KOPT-K1 (cell line): ENCODE data around the gene PIGL.

ENCODE experiments used
- H3K27ac ChIP-seq: fragments of 200-600 bp; sonication (generic); 2 replicates; pipeline ENCODE4 v1.5.1; 2016; ENCODE audit warnings: antibody characterized with exemption, mild to moderate bottlenecking, low read depth, low read length; ENCODE audit not compliant: poor library complexity, severe bottlenecking
- H3K36me3 ChIP-seq: fragments of 200-600 bp; sonication (generic); 2 replicates; pipeline ENCODE4 v1.5.1; 2017; ENCODE audit warnings: antibody characterized with exemption, mild to moderate bottlenecking, low read length, moderate library complexity; ENCODE audit not compliant: insufficient read depth
- H3K9me3 ChIP-seq: fragments of 200-600 bp; sonication (generic); 2 replicates; pipeline ENCODE4 v1.5.1; 2017; ENCODE audit warnings: antibody characterized with exemption, low read length, mild to moderate bottlenecking; ENCODE audit not compliant: insufficient read depth, poor library complexity, severe bottlenecking

Gene PIGL

DNA sequence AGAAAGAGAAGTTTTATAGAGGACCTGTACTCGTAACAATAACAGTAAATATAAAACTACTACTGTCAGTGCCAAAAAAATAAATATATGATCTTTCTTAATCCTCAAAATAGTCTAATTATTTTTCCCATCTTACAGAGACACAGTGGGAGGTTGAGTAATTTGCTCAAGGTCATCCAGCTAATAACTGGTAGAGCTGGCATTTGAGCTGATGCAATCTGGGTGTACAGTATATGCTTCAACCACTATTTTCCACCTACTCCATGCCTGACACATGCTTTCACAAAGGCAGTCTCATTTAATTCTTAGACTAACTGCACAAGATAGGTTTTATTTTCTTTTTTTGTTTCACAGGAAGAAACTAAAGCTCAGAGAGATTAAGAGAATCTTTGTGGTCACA, 33.6 kb downstream of the PIGL start:
- no peaks in the 10 kb centered on the region for H3K9me3 ChIP-seq
- no peak overlapping the region for H3K27ac ChIP-seq
- no peaks in the 10 kb centered on the region for H3K36me3 ChIP-seq

DNA sequence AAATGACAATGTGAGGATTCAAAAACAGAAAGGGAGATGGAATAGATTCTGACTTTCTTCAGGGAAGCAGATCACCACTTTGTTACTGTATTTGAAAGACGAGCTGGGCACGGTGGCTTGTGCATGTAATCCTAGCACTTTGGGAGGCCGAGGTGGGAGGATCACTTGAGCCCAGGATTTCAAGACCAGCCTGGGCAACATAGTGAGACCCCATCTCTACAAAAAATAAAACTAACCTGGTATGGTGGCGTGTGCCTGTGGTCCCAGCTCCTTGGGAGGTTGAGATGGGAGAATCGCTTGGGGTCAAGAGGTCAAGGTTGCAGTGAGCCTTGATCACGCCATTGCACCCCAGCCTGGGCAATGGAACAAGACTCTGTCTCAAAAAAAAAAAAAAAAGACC, 34.0 kb downstream of the PIGL start:
- no peaks in the 10 kb centered on the region for H3K9me3 ChIP-seq
- no peak overlapping the region for H3K27ac ChIP-seq
- no peaks in the 10 kb centered on the region for H3K36me3 ChIP-seq

GRCh38 chr17:16251556-16251955, 34.5 kb downstream of the PIGL start:
- H3K27ac ChIP-seq: no peak overlapping the region
- H3K36me3 ChIP-seq: no peaks in the 10 kb centered on the region

DNA sequence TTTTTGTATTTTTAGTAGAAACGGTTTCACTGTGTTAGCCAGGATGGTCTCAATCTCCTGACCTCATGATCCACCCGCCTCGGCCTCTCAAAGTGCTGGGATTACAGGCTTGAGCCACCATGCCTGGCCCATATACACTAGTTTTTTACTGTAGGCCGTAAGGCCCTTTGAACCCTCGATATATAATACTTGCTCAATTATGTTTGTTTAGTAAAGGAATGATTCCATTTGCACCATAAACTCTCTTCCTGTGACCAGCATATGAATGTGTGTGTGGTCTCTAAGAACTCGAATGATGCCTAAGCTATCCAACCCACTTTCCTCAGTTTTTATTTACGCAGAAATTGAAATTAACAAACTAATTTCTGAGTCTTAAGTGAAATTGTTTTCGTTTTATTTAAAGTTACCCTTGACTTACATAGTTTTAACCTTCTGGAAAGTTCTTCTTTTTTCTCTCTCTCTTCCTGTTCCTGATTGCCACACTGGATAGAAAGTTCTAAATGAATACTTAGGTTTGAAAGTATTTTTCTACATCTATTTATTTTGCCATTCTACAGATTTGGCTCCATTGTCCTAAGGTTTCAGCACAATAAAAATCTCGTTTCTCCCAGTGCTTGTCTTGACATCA, 37.9 kb downstream of the PIGL start:
- Histone ChIP-seq H3K9me3 (peaks cover 6% of the 10 kb centered on the region), H3K27ac (no peak overlapping the region), H3K36me3 (peaks cover 4% of the 10 kb centered on the region; the same call in 1 of the 2 replicates)

More at GRCh38 chr17:16251556-16251955, 34.5 kb downstream of the PIGL start:
- no peaks in the 10 kb centered on the region for H3K9me3 ChIP-seq

DNA sequence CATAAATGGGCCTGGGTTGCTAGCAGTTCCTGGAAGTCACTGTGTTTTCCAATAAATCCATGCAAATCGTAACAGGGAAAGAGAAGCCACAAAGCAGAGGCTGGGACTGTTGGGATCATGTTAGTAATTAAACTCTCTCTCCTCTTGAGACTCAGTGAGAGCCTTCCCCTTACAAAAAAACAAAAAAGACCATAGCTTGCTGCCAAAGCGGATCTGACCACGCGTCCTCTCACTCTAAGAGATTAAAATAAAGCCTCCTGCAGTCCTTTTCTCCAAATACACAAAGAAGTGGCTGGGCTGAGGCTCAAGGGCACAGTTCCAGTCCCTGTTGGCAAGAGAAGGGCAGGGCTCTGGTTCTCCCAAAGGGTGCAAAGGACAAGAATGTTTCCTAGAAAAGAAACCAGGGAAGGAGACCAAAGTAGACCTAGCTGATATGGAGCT, 38.5 kb downstream of the PIGL start:
- Histone ChIP-seq H3K9me3 (peaks cover 12% of the 10 kb centered on the region), H3K27ac (no peak overlapping the region), H3K36me3 (peaks cover 10% of the 10 kb centered on the region; the same call in 1 of the 2 replicates)

DNA sequence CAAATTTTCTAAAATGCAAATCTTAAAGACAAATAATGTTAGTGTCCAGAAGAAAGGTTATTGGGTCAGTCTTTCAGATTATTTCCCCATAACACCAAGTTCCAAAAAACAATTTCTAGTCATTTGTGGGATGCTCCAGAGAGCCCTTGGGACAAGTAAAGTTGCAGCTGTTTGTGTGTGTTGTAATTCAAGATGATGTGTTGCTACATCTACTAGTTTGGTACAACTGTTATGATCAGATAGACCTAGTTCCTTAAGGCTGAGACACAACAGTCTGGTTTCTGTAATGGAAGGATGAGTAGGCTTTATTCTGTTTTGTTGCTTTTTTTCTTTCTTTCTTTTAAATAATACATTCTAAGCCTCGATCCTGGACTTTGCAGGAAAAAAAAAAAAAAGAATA, 41.9 kb downstream of the PIGL start:
- H3K36me3 ChIP-seq: peaks cover 12% of the 10 kb centered on the region; the same call in 1 of the 2 replicates
- H3K27ac ChIP-seq: no peak overlapping the region
- peaks cover 15% of the 10 kb centered on the region for H3K9me3 ChIP-seq

DNA sequence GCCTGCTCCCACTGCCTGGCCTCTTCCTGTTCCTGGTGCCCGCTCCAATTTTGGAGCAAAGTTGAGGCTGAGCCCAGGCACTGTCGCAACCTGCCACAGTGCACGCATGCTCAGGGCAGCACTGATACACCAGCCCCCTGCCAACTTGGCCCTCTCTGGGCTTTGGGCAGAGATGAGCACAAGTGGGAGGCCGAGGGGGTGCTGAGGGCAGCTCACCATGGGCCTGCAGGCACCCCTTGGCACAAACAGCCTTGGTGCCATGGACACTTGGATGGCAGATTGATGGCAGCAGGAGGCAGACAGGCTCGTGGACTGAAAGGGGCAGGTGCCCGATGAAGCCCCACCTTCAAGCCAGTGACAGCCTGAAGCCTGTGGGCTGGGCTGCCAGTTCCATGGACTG, 42.9 kb downstream of the PIGL start:
- peaks cover 15% of the 10 kb centered on the region for H3K9me3 ChIP-seq
- no peak overlapping the region for H3K27ac ChIP-seq

GRCh38 chr17:16261049-16261448, 44.0 kb downstream of the PIGL start:
- Histone ChIP-seq H3K9me3 (peaks cover 15% of the 10 kb centered on the region), H3K36me3 (peaks cover 12% of the 10 kb centered on the region; the same call in 1 of the 2 replicates), H3K27ac (no peak overlapping the region)

More for the DNA sequence above, 42.9 kb downstream of the PIGL start:
- peaks cover 12% of the 10 kb centered on the region; the same call in 1 of the 2 replicates for H3K36me3 ChIP-seq

DNA sequence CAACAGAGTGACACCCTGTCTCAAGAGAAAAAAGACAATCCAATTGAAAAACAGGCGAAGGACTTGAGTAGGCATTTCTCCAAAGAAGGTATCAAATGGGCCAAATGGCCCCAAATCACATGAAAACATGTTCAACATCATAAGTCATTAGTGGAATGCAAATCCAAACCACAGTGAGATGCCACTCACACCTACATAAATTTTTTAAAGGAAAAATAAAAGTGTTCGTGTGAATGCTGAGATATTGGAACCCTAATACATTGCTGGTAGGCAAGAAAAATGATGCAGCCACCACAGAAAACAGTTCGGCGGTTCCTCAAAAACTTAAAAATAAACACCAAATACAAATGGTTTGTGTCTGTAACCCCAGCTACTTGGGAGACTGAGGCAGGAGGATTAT, 45.2 kb downstream of the PIGL start:
- Histone ChIP-seq H3K27ac (no peak overlapping the region), H3K9me3 (peaks cover 15% of the 10 kb centered on the region), H3K36me3 (peaks cover 12% of the 10 kb centered on the region; the same call in 1 of the 2 replicates)

GRCh38 chr17:16267174-16267573, 50.2 kb downstream of the PIGL start:
- no peaks in the 10 kb centered on the region for H3K36me3 ChIP-seq
- peak overlapping the region; percentile 72 for H3K27ac ChIP-seq
- H3K9me3 ChIP-seq: no peaks in the 10 kb centered on the region

DNA sequence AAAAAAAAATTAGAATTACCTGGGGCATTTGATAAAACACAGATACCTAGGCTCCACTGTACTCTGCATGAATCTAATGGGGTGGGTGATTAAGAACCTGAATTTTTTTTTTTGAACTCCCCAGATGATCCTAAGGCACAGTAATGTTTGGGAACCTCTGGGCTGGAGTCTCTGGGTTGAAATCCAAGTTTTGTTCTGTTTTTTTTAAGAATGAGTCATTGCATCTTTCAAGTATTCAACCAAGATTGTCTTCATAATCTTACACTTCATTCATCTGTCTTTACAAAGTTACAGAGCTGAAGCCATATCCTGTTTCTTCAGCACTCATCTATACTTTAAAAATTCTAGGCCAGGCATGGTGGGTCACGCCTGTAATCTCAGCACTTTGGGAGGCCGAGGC, 52.6 kb downstream of the PIGL start:
- Histone ChIP-seq H3K36me3 (no peaks in the 10 kb centered on the region), H3K9me3 (no peaks in the 10 kb centered on the region), H3K27ac (no peak overlapping the region)

- Histone ChIP-seq H3K9me3 (peaks cover 19% of the 10 kb centered on the region), H3K27ac (no peak overlapping the region), H3K36me3 (no peaks in the 10 kb centered on the region)
These were observed 55.3 kb downstream of the PIGL start for GRCh38 chr17:16272111-16272840.

GRCh38 chr17:16273499-16273898, 56.5 kb downstream of the PIGL start:
- H3K36me3 ChIP-seq: peaks cover 9% of the 10 kb centered on the region; the same call in 1 of the 2 replicates
- H3K9me3 ChIP-seq: peaks cover 32% of the 10 kb centered on the region
- no peak overlapping the region for H3K27ac ChIP-seq

DNA sequence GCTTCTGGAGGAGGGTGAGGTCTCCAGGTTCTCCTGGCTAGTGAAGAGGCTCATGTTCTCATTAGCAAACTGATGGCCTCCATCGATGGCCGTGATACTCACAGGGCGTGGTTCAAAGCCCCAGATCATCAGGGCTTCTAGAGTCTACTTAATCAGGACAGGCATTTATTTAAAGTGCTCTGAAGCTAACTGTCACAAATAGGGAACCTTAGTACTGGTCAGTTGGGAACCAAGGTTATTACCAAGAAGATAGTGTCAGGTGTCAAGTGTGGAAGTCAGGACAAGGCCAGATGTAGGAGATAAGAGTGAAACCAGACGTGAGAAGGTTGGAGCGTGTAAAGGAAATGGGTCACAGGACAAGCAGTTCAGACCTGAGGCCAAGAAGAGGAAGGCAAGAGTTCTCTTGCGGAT, 56.9 kb downstream of the PIGL start:
- Histone ChIP-seq H3K27ac (no peak overlapping the region), H3K36me3 (peaks cover 14% of the 10 kb centered on the region; the same call in 1 of the 2 replicates), H3K9me3 (peaks cover 36% of the 10 kb centered on the region)

- peaks cover 37% of the 10 kb centered on the region for H3K9me3 ChIP-seq
- peaks cover 16% of the 10 kb centered on the region; the same call in 1 of the 2 replicates for H3K36me3 ChIP-seq
- no peak overlapping the region for H3K27ac ChIP-seq
These were observed 58.0 kb downstream of the PIGL start for GRCh38 chr17:16275024-16275423.
